ENCODE results near the gene KLHL29.

KLHL29 gene

DNA sequence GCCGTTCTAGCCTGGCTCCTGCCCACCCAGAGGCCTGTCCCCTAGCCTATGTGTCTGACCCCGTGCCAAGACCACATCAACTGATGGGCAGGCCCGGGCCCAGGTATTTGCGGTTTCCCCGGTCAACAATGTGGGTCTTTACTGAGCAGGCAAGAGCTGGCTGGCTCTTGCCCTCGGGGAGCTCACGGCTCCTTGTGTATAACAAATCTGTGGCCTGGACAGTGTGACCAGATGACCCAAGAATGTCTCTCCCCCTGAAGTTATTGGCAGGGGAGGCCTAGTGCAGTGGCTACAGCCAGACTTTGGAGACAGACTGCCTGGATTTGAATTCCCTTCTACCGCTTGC is 179.6 kb downstream of the KLHL29 start:
- ATAC-seq (no peak), DNase-seq (no peak)
- no peaks in the 10 kb centered on the region for H3K9me3 Mint-ChIP-seq
- no peak overlapping the region for H3K4me3 Mint-ChIP-seq
- no peaks in the 10 kb centered on the region for H3K27me3 Mint-ChIP-seq
- H3K27ac Mint-ChIP-seq = no peak overlapping the region
- H3K4me1 Mint-ChIP-seq = no peaks in the 10 kb centered on the region
- H3K36me3 Mint-ChIP-seq (ENCODE audit: low read depth) = no peaks in the 10 kb centered on the region

DNA sequence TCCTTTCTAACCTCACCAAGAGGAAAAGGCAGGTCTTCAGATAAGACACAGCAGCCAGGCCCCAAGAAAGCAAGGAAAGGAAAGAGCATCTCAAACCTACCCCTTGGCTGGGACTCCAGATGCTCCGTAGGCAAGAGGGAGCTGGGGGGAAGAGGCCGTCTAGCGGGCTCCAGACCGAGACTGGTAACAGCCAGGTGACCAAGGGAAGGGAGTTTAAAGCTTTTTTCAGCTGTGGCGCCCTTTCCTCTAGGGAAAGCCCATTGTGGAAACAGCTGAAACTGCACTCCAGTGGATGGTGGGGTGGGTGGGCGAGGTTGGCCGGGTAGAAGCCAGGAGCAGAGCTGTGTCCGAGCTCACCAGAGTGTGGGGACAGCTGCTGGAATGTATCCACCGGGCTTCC is 180.4 kb downstream of the KLHL29 start:
- Mint-ChIP-seq H3K27me3 (no peaks in the 10 kb centered on the region), H3K36me3 (ENCODE audit: low read depth) (no peaks in the 10 kb centered on the region), H3K27ac (no peak overlapping the region), H3K4me1 (no peaks in the 10 kb centered on the region), H3K9me3 (no peaks in the 10 kb centered on the region), H3K4me3 (no peak overlapping the region)
- no peak for ATAC-seq
- DNase-seq = no peak

DNA sequence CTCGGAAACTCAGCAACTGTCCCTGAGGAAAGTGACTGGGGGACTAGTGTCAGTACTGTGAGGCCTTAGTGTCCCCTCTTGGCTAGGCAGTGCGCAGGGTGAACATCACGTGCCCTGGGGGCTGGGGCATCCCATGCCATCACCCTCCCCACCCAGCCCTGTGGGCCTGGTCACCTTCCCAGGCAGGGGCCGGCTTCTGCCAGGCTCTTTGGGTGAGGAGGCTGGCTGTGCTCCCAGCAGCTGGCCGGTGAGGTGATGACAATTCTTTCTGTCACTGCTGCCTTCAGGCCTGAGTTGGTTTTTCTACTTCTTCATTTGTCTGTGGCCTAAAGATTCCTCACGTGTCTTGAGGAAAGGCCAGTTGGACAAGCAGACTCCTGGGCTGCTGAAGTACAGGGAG is 180.8 kb downstream of the KLHL29 start:
- Mint-ChIP-seq H3K36me3 (ENCODE audit: low read depth) (no peaks in the 10 kb centered on the region), H3K27ac (no peak overlapping the region), H3K4me1 (no peaks in the 10 kb centered on the region), H3K27me3 (no peaks in the 10 kb centered on the region), H3K4me3 (no peak overlapping the region), H3K9me3 (no peaks in the 10 kb centered on the region)
- ATAC-seq = no peak
- DNase-seq = no peak

DNA sequence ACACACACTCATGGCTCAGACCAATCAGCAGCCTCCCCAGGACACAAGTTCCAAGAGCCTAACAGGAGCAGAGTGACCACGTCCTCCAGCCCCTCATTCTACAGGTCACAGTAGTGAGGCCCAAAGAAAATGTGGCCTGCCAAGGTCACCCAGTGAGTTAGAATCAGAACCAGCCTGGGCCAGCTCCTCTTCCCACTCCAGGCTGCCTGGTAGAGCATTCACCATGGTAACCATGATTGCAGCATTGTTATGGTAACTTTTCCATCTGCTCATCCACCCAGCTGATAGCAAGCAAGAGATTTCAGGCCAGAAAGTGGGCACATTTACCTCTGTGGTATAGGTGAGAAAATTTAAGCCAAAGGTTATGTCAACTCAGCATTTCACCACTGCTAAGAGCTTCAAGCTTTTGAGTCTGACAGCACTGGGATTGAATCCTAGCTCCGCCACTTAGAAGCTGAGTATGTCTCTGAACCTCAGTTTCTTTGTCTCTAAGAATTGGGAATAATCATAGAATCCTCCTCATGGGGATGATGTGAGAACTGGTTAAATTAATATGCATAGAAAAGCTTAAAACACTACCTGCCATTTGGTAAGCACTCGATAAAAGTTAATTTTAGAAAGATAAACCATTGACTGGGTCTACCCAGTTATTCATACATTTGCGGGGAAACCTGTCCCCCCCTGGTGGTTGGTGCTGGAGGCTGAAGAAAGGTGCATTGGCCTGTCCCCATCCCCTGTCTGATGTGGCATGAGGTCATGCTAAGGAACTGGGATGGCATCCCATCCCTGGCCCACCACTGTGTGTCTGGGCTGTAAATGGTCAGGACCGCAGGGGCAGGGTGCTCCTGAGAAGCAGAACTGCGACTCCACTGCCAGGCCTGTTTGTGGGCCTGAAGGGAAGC is 181.5 kb downstream of the KLHL29 start:
- peak; percentile 31 for DNase-seq
- peak; percentile 54 for ATAC-seq
- H3K4me1 Mint-ChIP-seq = no peaks in the 10 kb centered on the region
- no peaks in the 10 kb centered on the region for H3K27me3 Mint-ChIP-seq
- H3K27ac Mint-ChIP-seq = no peak overlapping the region
- H3K9me3 Mint-ChIP-seq = no peaks in the 10 kb centered on the region
- no peak overlapping the region for H3K4me3 Mint-ChIP-seq
- no peaks in the 10 kb centered on the region for H3K36me3 Mint-ChIP-seq (ENCODE audit: low read depth)

DNA sequence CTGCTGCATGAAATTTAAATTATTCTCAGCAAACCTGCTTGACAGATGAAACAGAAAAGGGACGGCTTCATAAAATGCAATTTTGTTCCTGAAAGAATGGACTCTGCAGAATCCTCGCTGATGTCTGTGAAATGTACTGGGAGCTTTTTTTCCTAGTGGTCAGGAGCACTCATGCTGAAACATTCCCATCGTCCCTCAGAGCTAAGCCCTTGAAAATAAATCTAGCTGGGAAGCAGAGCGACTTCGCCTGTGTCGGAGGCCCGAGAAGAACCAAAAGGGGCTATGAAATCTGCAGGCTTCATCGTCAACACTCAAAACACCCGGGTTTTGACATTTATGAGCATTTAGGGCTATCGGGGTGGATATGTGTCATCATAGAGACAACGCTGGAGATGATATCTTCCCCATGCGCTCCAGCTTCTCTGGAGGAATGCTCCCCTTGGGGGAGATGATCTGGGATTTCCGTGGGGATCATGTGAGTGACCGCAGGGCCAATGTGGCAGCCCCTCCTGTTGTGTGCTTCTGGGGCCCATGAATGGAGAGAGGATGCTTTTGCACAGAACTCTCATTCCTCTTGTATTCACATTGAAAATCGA is 182.3 kb downstream of the KLHL29 start:
- Mint-ChIP-seq H3K4me1 (no peaks in the 10 kb centered on the region), H3K36me3 (ENCODE audit: low read depth) (no peaks in the 10 kb centered on the region), H3K27ac (no peak overlapping the region), H3K27me3 (no peaks in the 10 kb centered on the region), H3K9me3 (no peaks in the 10 kb centered on the region), H3K4me3 (no peak overlapping the region)
- DNase-seq (no peak), ATAC-seq (no peak)

DNA sequence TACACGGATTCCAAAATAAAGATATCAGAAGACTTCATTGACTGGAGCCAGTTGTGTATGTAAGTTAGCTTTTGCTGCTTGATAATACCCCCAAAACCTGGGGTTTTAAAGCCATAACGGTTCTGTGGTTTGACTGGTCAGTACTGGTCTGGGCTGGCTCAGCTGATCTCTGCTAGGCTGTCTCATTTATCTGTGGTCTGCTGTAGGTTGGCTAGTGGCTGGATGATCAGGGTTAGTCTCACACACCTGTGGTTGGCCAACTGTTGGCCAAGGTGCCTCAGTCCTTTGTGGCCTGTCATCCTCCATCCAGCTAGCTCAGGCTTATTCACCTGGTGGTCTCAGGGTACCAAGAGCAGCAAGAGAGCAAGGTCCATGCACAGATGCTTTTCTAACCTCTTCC is 183.2 kb downstream of the KLHL29 start:
- H3K36me3 Mint-ChIP-seq (ENCODE audit: low read depth) = no peaks in the 10 kb centered on the region
- DNase-seq = no peak
- ATAC-seq = no peak
- H3K4me1 Mint-ChIP-seq = no peaks in the 10 kb centered on the region
- H3K4me3 Mint-ChIP-seq = no peak overlapping the region
- H3K27me3 Mint-ChIP-seq = no peaks in the 10 kb centered on the region
- no peaks in the 10 kb centered on the region for H3K9me3 Mint-ChIP-seq
- H3K27ac Mint-ChIP-seq = no peak overlapping the region

DNA sequence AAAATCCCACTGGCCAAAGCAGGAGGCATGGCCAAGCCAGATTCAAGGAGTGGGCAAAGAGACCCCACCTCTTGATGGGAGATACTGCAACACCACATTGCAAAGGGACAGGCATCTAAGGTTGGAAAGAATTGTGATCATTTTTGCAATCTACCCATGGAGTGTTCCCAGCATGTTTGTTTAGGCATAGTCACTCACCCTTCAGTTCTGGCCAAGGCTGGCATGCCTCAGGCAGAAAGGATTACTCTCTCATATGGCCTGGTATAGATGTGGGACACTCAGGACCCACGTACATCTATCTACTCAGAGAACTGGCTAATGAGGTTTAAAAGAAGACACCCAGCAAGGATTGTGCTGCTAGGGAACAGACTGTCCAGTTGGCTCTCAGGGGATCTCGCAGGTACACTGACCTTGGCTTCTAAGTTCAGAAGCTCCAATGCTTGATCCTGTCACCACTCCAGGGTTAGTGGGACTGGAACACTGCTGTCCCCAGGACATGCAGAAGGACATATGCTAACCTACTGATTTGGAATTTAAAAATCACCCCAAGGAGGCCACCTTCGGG is 183.7 kb downstream of the KLHL29 start:
- ATAC-seq = no peak
- no peak for DNase-seq
- Mint-ChIP-seq H3K4me1 (no peaks in the 10 kb centered on the region), H3K4me3 (no peak overlapping the region), H3K27ac (no peak overlapping the region), H3K9me3 (no peaks in the 10 kb centered on the region), H3K27me3 (no peaks in the 10 kb centered on the region), H3K36me3 (ENCODE audit: low read depth) (no peaks in the 10 kb centered on the region)

DNA sequence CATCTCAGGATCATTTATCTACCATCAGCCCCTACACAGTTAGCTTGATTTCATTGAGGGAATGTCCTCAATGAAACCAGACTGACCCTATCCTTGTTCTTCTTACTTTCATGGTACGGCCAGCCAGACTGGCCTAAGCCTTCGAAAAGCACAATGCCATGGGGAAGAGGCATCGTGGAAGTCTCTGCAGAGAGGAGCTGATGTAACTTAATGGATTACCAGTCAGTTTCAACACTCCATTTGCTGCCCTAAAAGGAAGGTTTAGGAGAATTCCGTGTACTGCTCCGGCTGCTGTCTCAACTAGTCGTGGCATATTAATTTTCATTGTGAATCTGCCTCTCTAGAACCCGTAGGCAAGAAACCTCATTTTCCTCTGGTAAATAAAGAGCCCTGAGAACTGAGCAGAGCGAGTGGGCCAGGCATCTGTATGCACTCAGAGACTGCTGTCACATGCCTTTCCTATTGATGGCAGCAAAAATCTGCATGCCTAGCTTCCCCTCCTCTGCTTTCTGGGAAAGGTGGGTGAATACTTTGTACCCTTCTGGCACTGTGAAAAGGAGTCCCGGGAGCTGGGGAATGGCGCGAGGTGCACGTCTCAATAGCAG is 184.9 kb downstream of the KLHL29 start:
- H3K27ac Mint-ChIP-seq = no peak overlapping the region
- ATAC-seq (no peak), DNase-seq (no peak)
- no peak overlapping the region for H3K4me3 Mint-ChIP-seq
- no peaks in the 10 kb centered on the region for H3K27me3 Mint-ChIP-seq
- H3K36me3 Mint-ChIP-seq (ENCODE audit: low read depth) = no peaks in the 10 kb centered on the region
- H3K9me3 Mint-ChIP-seq = no peaks in the 10 kb centered on the region
- H3K4me1 Mint-ChIP-seq = no peaks in the 10 kb centered on the region

DNA sequence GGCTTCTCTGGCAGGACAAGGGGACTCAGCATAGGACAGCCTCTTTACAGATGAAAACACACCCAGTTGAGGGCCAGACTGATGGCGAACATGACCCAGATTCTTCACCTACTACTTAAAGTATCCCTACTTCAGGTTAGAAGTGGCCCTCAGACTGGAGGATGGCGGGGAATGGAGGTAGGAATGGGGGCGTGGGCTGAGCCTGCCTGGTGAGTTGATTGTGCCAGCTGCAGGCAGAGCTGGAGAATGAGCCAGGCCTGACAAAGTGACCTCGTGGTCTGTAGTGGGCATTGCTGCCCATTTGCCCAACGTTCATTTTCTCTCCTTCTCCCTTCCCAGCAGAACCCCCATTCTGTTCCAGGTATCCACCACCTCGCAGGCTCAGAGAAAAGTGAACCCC is 186.1 kb downstream of the KLHL29 start:
- DNase-seq = no peak
- Mint-ChIP-seq H3K4me3 (no peak overlapping the region), H3K27me3 (no peaks in the 10 kb centered on the region), H3K9me3 (no peaks in the 10 kb centered on the region), H3K36me3 (ENCODE audit: low read depth) (no peaks in the 10 kb centered on the region), H3K4me1 (no peaks in the 10 kb centered on the region), H3K27ac (no peak overlapping the region)
- ATAC-seq = no peak

DNA sequence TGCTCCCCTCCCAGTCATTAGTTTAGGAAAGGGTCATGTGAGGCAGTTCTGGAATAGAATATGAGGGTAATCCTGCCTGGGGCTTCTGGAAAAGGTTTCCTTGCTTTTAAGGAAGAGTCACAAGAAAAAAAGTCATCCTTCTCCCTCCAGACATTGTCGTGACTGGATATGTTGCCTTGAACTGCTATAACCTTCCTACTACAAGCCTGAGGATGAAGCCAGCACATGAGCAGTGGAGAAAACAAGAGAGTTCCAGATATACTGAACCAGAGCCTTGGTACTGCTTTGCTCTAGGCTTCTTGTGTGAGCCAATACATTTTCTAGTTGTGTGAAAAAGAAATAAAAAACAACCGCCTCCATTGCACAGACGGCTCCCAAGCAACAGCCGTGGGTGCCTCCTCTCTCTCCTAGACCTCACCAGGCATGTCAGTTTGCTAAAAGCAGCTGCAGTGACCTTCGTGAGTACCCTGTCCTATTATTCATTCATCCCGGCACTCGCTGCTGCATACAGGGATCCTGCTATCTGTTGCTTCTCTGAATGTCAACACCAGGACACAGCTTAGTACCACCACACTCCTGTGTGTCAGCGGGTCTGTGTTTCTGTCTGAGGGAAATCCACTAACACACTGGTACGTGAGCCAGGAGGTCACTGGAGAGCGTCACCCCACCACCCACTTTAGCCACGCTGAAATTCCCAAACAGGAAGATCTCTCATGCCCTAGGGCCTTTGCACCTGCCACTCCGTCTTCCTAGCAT is 186.7 kb downstream of the KLHL29 start:
- no peaks in the 10 kb centered on the region for H3K4me1 Mint-ChIP-seq
- H3K36me3 Mint-ChIP-seq (ENCODE audit: low read depth) = no peaks in the 10 kb centered on the region
- H3K9me3 Mint-ChIP-seq = no peaks in the 10 kb centered on the region
- no peak overlapping the region for H3K27ac Mint-ChIP-seq
- H3K4me3 Mint-ChIP-seq = no peak overlapping the region
- ATAC-seq (no peak), DNase-seq (no peak)
- H3K27me3 Mint-ChIP-seq = no peaks in the 10 kb centered on the region

DNA sequence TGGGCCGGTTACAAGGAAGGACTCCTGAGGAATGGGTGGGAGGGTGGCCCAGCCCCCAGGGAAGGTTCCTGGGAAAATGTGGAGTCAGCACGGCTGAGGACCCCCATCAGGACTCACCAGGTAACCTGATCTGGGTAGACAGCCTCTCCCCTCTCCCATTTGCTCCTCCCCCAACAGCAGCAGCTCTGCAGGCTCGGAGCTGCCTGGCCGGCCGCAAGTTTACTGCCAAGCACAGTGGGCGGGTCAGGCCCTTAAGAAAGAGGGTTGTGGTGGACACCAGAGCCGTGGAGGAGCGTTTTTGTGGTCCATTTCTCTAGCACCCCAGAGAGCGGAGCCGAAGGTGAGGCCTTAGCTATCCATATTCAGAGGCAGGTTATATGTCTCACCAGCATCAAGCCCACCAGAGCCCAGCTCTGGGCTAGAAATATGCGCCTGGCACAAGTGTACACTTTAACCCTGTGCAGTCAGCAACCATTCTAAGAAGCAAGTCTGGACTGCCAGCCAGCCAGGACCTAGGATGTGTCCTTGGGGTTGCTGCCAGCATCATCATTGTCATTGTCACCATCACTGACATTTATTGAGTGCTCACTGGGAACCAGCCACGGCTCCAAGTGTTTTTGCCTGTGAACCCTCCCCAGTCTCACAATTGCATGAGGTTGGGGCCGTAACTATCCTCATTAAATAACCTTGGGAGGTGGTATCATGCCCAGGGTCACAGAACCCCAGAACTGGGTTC is 190.1 kb downstream of the KLHL29 start:
- Mint-ChIP-seq H3K27me3 (no peaks in the 10 kb centered on the region), H3K4me3 (no peak overlapping the region), H3K4me1 (no peaks in the 10 kb centered on the region), H3K36me3 (ENCODE audit: low read depth) (no peaks in the 10 kb centered on the region), H3K27ac (no peak overlapping the region), H3K9me3 (no peaks in the 10 kb centered on the region)
- no peak for ATAC-seq
- DNase-seq = no peak

DNA sequence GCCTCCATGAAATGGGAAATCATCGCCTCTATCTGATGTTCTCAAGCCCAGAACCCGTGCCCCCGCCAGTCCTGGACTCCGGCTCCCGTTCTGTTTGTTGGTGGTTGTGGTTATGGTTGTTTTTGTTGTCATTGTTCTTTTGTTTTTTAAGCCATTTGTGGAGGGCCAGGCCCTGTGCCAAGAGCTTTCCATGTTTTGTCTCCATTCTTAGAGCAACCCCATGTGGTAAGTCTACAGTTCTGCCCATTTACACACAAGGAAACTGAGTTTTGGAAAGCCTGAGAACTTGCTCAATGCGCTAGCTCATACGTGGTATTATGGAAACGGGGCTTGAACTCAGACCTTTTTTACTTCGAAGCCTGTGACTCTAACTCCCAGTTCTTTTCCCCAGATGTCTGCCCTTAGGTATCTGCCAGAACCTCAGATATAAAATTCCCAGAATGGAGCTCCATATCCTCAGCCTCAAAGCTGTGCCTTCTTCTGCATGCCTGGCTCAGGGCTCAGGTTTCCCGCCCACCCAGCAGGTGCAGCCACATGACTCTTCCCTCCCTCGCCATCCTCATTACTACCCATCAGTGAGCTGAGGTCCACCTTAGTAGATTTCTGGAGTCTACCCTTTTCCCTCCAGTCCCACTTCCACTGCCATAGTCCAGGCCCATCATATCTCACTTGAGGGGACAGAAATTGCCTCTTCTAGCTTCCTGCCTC is 194.1 kb downstream of the KLHL29 start:
- DNase-seq (no peak), ATAC-seq (no peak)
- H3K4me3 Mint-ChIP-seq = no peak overlapping the region
- H3K9me3 Mint-ChIP-seq = no peaks in the 10 kb centered on the region
- H3K27ac Mint-ChIP-seq = no peak overlapping the region
- no peaks in the 10 kb centered on the region for H3K4me1 Mint-ChIP-seq
- H3K27me3 Mint-ChIP-seq = no peaks in the 10 kb centered on the region
- H3K36me3 Mint-ChIP-seq (ENCODE audit: low read depth) = no peaks in the 10 kb centered on the region

DNA sequence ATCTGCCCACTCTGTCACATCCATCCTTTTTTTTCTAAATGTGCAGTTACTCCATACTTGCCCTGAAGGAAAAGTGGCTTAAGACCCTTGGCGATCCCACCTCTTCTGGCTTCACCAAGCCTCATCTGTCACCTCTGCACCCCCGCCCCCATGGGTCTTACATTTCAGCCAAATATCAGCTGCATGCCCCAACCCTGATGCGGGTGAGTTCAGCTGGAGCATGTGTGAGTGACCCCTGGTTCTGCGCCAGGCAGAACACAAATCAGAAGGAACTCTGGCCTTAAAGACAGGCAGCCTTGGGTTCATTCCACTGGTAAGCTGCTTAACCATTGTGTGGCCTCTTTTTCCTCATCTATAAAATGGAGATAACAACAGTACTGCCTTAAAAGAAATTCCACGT is 194.7 kb downstream of the KLHL29 start:
- no peak for DNase-seq
- H3K27me3 Mint-ChIP-seq = no peaks in the 10 kb centered on the region
- no peaks in the 10 kb centered on the region for H3K4me1 Mint-ChIP-seq
- no peak overlapping the region for H3K4me3 Mint-ChIP-seq
- no peak overlapping the region for H3K27ac Mint-ChIP-seq
- ATAC-seq = no peak
- H3K9me3 Mint-ChIP-seq = no peaks in the 10 kb centered on the region
- H3K36me3 Mint-ChIP-seq (ENCODE audit: low read depth) = no peaks in the 10 kb centered on the region
